SHP77 (cell line): ENCODE data around the gene ETV6.

Source experiments
- DNase-seq, 2 experiments: peaks; one replicate each; lab custom pipeline; 2025; lab: John Stamatoyannopoulos, UW

ETV6 gene

DNA sequence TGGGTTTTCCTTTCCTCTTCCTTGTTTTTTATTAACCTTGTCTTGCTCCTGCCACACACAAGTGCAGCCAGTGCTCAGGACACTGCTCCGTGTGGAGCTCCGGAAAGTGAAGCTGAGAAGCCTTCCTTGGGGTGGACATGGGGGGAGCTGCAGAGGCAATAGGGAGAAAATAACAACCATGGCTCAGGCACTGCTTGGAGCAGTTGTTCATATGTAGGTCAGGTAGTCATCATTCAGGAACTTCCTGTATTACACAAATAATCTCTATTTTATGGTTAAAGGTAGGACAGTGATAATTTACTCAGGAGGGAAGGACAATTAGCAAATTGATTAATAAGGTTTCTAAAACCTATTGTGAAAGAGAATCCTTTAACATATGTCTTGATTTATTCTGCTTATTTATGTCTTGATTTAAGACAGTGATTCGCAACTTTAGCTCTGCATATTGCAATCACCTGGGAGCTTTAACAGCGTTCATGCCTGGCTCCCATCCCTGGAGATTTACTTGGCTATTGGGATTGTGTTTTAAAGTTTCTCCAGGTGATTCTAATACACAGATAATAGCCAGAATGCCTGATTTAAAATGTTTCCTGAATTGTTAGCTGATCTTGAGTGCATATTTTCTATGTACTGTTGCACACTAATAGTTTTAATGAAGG lies 92.1 kb downstream of the ETV6 start:
- DNase-seq: no peak

DNA sequence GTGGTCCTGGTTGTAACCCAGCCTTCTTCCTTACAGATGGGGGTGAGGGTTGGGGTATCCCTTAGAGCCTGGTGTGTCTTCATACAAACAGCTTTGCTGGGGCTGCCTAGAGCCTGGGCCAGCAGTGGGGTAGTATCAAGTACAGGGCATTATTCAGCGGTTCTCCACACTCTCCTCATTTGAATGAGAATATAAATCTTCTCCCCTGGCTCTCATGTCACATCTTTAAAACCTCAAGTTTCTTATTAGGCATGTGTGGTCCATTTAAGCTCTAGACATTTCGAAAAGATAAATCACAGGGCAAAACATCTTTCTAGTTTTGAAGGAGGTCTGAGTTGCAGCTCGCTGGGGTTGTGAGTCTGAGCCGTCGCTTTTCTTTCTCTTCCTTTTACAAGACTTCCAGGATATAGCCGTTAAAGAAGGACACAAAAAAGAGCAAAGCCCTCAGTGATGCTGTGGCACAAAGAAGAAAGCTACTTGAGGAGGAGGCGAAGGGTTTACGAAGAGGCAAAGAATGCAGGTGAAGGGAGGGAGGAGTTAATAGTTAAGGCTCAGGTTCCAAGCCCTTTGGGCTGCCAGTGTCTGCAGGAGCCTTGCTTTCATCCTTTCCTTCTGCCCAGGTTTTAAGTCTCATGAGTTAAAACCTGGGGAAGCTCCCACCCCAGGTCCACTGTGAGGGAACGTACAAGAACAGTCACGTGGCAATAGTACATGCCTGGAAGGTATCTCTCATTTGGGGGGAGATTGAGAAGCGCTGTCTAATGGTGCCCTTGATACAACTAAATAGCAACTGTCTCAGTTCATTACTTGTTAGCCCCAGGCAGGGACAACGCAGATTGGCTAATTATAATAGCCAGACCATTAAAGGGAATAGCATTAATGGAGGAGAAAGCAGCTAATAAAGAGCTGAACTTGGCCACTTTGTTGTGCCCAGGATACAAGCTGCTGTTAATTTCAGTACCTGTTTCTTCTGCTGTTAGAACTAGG lies 94.2 kb downstream of the ETV6 start:
- no peak for DNase-seq

DNA sequence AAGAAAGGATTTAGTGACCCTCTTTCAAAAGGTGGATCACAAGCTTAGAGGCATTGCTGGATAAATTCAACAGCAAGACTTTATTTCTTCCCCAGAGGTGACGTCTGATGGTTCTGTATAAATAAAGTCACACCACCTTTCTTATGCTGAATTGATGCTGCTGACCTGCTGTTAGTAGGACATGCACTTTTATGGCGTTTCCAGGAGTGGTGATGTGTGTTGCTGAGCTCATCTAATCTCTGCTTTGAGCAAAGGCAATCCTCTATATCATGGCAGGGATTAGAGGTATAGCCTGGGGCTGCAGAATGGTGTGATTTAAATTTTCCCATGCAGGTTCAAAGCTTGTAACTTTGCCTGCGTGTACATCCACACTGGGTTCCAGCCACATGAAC lies 94.9 kb downstream of the ETV6 start:
- no peak for DNase-seq

DNA sequence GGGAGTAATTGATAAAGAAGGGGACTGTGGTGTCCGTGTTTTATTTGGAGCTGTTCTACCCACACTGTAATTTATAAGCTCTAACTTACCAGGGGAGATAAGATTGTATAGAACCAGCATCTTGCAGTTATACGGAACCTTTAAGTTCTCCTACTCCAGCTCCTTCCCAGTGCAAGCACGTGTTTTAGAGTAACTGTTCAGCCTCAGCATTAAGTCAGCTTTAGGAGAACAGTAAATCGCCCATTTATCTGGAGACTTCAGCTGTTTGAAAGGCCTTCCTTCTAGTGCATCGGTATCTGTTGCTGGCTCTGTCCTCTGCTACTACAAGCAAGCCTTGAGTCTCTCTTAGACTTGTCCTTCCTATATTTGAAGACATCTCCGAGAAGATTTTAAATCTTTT lies 95.6 kb downstream of the ETV6 start:
- no peak for DNase-seq

DNA sequence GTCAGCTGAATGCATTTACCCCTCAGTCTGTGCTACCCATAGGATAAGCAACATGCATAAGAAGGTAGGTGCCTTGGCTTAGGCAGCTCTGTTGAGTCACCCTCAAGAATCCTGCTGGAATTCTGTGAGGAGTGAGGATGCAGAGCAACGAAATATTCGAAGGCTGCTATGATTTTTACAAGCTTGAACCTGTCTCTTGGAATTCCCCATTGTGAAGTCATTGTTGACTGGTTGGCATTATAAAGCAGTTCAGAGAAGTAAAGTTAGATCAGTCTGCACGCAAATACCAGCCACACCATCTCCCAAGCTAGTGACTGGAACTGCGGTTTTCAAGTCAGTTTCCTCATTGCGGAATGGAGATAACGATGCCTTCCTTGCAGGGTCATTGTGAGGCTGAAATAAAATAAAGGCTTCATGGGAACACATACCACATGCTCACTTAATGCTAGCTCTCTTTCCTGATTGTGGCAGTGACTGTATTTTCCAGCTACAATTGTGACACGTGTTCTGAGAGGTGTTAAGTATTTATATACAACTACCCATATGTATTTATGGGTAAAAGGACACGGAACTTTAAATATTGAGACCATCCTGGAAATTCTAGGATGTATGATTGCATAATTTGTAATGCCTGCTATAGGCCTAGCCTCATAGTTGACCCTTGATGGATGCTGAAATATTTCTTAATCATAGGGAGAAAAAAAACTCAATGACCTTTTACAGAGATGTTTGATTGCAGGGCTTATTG lies 96.7 kb downstream of the ETV6 start:
- DNase-seq: no peak

DNA sequence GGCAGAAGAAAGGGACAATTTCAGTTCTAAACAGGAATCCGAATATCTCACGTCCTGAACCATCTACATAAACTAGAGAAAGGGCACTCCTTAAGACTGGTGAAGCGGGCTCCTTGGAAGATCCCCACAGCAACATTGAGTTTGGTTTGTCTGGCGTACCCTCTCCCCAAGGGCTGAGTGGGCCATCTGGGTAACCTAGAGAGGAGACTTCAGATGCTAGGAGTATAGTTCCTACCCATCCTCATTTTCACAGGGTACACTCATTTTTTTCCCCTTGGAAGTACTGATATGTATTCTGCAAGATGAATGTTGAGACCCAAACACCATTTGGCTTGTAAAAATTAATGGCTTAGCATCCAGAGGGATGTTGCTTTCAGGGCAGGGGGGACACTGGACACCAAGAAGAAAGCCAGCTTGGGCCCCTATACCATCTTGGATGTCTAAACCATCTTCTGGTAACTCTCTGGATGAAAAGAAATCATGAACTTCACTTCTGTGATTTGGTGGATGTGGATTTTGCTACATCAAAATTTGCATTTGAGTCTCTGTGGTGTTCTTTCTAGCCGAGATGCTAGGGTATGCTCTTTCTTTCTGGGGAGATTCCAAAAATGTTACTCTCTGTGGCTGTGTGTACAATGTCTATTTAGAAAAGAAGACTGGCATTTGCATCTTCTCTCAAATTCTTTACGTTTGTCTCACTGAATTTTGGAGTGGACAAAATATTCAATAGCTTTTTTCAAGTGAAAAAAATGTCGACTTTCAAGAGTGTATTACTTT lies 97.7 kb downstream of the ETV6 start:
- DNase-seq: no peak

DNA sequence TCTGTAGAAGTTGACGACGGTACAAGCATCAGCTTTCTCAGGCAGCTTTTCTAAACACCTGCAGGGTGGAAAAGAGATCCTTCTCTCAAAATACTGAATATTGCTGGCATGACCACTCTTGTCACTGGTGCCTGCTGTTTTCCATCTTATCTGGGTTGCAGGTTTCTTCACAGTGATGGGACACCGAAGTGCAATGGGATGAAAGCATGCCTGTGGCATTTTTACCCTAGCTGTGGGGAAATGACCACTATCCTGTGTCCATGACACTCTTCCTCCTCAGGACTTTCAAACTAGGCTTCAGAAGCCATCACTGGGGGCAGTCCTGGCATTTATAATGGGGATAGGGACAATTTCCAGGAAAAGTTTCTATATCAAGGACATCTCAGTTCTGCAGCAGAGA lies 98.5 kb downstream of the ETV6 start:
- DNase-seq: no peak

DNA sequence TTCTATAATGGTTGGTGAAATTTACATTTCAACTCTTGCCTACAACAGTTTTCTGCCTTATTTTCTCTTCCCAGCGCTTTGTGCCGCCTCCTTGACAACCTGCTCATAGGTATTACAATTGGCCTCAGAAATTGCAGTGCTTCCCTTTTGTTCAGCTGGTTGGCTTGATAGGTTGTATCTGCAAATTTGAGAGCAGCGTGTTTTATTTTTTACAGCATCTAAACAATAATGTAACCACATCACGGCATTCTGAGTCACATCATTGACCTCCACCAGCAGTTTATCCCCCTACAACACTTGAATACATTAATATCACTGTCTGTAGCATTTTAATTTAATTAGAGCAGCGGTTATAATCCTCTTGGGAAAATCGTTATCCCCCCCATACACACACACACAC lies 99.4 kb downstream of the ETV6 start:
- no peak for DNase-seq

DNA sequence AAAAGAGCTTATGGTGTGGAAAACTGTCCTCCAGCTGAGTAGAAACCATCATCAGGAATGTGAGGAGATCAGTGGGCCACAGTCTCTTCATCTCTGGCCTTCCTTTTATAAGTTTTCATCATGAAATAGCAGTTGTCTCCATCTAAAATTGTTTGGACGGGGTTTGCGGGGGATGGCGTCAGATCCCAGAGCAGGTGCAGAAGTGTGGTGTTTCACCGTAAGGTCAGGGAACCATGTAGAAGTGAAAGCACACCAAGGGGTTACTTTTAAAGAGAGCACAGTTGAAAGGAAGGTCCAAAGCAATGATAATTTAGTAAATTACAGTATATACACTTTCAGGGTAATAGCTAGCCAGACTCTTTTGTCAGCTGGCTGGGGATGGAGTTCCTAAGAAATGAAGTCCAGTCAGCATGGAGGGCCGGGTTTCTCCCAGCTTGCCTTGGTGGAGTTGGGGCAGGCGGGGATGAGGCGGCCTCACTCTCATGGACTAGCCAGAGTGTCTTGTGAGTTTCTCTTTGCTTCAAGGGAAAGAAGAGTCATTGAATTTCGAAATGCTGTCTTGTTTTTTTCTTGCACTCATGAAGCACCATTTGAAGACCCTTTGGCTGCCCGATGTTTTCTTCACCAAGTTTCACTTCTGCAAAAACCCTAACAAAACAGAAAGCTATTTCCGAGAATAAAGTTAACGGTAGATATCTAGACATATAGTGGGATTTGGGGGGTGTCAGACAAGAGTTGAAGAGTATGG lies 100.6 kb downstream of the ETV6 start:
- no peak for DNase-seq

DNA sequence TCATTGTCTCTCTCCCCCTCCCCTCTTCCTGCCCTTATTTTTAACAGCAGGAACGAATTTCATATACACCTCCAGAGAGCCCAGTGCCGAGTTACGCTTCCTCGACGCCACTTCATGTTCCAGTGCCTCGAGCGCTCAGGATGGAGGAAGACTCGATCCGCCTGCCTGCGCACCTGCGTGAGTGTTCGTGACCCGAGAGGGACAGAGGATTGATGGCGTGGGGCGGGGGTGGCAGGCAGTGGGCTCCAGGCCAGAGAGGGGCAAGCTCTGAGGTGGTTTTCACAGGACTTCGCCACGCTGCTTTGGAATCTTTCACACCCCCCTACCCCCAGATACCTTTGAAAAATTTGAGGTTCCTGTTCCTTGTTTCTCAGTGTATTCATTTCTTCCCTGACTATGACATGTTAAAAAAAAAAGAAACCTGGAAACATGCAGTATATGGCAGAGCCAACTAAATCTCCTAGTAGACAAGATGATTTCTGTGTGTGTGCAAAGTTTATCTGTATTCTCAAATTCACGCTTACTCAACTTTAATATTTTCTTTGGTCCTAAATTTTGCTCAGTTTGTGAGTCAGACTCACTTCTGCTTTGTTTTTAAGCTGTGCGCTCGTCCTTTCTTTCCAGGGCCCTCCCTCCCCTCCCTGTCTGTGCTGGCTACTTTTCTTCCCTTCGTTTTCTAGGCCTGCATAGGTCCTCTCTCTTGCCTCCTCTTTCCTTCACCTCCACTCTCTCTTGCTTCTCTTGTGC lies 103.1 kb downstream of the ETV6 start:
- DNase-seq: no peak

DNA sequence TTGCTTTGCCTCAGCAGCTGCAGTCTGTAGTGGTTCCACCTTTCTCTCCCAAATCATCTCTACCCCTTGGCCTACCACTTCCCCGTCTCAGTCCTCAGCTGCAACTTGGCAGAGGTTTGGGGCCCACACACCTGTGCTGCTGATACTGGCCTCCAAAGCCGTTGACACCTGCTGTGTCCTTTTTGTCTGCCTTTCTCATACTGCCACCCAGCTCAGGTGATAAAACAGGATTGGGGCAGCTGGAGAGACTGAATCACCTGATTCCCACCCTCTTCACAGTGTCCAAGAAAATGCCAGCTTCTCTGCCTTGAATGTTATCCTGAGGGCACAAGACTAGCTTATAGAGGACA lies 103.7 kb downstream of the ETV6 start:
- no peak for DNase-seq

DNA sequence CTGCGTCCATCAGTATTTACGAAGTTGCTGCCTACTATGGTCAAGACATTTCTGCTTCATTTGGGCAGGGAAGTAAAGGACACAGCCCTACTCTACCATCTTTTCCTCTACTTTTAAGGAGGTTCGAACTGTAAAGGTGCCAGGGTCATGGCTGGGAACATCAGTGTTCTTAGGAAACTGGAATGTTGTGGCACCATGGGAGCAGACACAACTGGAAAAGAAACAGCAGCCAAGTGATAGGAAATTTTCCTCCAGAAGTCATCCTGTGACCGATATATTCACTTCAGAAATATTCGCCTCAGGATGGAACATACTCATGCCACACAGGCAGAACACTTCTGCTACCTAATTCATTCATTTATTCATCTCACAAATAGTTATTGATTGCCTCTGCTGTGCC lies 104.4 kb downstream of the ETV6 start:
- DNase-seq: no peak

DNA sequence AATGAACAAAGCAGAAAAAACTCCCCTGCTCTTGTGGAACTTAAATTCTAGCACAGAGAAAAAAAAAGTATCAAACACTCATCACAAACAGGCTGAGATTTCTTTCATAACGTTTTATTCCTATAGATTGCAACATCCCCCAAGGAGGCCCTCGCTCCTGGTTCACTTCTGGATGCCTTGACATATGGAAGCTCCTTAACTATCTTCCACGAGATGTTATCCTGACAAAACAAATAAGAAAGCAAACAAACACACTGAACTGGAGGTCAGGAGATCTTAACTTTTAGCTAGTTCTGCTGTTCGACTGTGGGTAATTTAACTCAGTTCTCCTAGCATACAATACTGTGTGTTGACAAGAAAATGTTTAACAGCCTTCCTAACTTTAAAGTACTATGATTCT lies 104.8 kb downstream of the ETV6 start:
- no peak for DNase-seq

DNA sequence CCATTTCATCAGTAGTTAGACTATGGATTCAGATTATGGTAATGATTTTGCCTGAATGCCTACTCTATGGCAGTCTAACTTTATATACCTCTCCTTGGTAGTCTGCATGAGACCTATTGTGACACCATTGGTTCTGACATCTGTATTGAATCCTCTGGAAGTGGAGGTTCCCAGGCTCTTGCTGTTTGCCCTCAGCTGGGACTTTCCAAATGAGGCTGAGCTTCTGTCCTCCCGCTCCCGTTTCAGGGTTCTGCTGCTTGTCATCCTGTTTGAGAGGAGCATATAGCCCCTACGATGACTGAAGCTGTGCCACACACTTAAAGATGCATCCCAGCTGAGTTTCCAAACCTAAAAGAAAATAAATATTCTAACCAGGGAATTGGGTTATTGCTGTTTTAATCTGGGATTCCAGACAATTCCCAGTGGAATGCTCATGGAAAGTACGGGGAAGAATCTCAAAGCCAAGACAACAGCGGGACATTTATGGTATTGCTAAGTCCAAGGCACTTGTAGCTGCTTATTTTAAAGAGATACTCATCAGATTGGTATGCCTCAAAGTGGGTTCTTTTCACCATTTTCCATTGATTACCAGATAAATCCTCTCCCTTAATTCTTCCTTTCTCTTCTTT lies 105.9 kb downstream of the ETV6 start:
- no peak for DNase-seq

DNA sequence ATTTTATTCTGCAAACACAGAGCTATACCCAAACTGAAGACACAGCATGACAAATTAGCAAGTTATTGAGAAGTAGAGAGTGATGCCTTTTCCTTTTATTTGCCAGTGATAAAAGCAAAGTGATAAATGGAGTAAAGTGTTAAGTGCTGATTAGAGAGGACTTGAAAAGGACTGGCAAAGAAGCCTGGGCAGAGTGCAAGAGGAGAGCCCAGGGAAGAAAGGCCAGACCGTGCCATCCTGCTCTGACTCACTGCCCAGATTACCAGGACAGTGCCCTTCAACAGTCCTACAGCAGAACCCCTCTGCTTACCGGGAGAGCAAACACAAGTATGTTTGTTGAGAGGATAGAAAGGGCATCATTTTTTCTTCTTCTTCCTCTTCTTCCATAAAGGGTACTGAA lies 106.5 kb downstream of the ETV6 start:
- DNase-seq: no peak

DNA sequence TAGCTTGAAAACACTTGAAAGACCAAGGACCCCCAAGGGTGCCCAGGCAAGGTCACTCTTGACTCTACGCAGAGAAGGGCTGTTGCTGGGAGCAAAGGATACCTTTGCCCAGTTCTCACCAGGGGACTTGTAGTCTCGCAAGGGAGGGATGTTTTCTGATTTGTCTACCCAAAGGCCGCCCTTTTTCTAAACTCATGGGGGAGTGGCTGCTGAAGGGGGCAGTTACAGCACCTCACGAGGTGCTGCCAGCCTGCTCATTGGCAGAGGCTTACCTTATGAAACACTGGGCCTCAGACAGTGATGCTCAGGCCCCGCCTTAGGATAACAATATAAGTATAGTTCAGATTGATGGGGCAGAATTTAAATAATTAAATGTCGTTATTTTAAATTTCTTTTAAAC lies 107.0 kb downstream of the ETV6 start:
- DNase-seq: no peak

DNA sequence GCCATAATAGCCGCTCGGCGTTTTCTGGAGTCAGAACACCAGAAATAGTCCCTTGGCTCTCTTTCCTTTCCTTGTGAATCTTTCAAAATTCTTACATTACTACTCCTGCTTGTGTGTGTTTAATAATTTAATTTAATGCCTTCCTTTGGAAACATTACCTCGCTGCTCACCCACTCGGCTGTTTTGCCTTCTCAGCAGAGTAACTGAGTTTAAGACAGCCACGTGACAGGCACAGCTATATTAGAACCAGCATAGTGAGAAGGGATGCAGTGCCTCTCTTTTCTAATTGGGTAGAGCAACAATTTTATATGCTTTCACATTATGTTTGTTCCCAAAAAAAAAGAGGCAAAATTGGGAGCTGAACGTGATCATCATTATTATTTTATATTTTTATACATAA lies 107.6 kb downstream of the ETV6 start:
- no peak for DNase-seq

DNA sequence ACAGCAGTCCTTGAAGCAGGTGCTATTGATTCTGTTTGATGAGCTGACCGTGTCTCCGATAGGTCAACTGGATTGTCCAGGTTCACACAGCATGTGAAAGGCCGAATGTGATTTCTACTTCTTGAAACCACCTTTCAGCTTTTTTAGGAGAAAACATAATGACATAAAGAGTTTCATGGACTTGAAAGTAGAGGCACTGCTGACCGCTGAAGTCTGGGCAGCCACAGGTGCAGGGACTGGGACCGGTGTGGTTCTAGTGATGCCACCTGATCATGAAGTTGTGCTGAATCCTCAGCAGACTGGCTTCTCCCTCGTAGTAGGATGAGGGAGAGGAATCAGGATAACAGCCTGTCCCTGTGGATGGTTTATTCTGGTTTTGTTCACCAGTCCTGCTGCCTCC lies 108.1 kb downstream of the ETV6 start:
- DNase-seq: no peak

DNA sequence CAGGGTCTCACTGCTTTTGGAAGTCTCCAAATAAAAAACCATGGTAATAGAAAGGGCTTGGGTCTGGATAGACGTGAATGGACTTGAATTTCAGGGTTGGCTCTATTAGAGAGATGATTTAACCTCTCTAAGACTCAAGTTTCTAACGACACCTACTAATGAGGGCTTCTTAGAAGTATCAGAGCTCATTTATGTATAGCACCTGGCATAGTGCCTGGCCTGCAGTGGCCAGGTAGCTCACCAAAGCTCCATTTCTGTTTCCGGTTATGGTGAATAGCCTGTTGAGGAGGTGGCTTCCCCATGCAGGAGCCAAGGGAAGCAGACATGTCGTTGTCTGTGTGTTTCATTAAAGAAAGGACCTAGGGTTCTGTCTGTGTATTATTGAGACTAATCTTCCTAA lies 108.6 kb downstream of the ETV6 start:
- no peak for DNase-seq
